ENCODE measurements around the gene TP73.

- TF ChIP-seq CTCF (conservative IDR thresholded peaks at IDR 0.05; ENCODE audit: low read depth, low read length): no peak
- TF ChIP-seq EZH2 (IDR thresholded peaks at IDR 0.05; ENCODE audit: low read length, unreplicated experiment): no peak
These were observed 65.6 kb downstream of the TP73 start for GRCh38 chr1:3717715-3718601.

All from PC-3 (cell line).